ENCODE results near the gene CR1L. TPM values are rescaled to one million over a fixed set of nuclear protein-coding genes. Genes with fewer than 3 reads are reported as not detected.
"Not testable (repeated sequence)": the region's sequence is repeated elsewhere in the genome, so short reads cannot be mapped to it uniquely, and the experiment has no call there.

The CR1L gene
- total RNA-seq, 1 experiment from 2014 or later = 13.7 TPM

DNA sequence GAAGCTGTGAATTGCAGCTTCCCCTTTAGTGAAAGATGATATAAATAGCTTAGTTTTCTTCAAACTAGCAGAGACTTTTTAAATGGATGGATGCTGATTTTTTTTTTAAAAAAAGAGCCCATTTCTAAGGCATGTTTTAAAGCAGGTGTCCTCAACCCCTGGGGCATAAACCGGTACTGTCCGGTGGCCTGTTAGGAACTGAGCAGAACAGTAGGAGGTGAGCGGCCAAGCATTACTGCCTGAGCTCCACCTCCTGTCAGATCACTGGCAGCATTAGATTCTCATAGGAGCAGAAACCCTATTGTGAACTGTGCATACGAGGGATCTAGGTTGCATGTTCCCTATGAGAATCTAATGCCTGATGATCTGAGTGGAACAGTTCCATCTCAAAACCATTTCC, 31.2 kb downstream of the CR1L start (continued):
- TF ChIP-seq, protein P1, sequence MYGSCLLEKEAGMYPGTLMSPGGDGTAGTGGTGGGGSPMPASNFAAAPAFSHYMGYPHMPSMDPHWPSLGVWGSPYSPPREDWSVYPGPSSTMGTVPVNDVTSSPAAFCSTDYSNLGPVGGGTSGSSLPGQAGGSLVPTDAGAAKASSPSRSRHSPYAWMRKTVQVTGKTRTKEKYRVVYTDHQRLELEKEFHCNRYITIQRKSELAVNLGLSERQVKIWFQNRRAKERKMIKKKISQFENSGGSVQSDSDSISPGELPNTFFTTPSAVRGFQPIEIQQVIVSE (CRISPR knock-in tag; IDR thresholded peaks at IDR 0.05; ENCODE audit: borderline replicate concordance) = no peak

DNA sequence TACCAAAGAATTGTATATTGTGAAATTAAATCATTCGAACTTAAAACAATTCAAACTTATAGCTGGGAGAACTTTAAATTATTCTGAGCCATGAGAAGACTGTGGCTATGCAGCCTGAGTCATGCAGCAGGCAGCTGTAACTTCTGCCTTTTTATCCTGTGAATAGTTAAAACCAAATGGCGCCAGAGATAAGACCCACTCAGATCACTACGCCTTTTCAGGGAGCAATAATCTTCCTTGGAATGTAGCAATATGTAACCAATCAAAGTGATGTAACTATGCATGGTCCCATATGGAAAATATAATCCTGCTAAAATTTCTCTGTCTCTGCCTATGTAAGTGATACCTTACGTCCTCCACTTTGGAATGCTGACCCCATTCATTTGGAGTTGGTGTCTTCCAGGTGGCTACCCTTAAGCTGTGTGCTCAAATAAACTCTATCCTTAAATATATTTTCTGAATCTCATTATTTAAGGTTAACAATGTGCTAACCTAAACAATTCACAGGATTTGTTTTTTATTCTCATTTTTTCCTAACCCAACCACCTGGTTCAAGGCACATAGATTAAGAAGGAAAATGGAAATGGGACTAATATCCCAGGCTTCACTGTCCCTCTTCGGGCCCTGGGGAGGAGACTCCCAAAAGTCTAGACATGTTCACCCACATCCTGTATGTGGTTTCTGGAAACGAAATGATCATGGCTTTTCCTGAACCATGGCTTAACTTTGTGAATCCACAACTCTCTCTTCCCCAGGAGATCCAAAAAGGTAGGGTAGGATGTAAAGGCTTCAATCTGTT, 35.9 kb downstream of the CR1L start:
- H3K27ac Mint-ChIP-seq; POLR2A ChIA-PET; DNase-seq (ENCODE audit: low spot score); ATAC-seq; H3K4me3 Mint-ChIP-seq; H3K4me1 Mint-ChIP-seq; CTCF ChIA-PET; H3K27me3 Mint-ChIP-seq (ENCODE audit: low read depth): not testable (repeated sequence)
- Mint-ChIP-seq H3K9me3 (peaks cover 11% of the 10 kb centered on the region), H3K36me3 (peaks cover 20% of the 10 kb centered on the region)

DNA sequence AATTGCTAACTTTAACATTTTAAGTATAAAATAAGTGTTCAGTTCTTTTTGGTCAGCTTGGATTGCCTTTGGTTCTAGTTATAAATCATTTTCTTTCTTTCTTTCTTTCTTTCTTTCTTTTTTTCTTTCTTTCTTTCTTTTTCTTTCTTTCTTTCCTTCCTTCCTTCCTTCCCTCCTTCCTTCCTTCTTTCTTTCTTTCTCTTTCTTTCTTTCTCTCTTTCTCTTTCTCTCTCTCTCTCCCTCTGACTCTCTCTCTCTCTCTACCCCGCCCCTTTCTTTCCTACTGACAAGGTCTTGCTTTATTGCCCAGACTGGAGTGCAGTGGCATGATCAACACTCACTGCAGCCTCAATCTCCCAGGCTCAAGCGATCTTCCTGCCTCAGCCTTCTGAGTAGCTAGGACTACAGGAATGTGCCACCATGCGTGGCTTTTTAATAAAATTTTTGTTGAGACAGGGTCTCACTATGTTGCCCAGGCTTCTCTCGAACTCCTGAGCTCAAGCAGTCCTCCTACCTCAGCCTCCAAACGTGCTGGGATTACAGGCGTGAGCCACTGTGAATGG, 38.0 kb downstream of the CR1L start:
- H3K4me3 Mint-ChIP-seq, CTCF ChIA-PET, POLR2A ChIA-PET: not testable (repeated sequence)

DNA sequence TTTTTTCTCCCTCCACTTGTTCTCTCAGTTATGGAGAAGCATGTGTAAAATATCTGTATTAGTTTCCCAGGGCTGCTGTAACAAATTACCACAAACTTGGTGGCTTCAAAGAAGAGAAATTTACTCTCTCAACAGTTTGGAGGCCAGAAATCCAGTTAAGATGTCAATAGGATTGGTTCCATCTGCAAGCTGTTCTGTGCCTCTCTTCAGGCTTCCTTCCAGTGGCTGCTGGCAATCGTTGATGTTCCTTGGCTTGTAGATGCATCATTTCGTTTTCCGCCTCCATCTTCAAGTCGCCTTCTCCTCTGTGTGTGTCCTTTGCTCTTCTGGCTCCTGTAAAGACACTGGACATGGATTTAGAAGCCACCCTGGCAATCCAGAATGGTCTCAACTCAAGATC, 45.6 kb downstream of the CR1L start:
- H3K4me3 Mint-ChIP-seq; CTCF ChIA-PET; H3K27ac Mint-ChIP-seq; H3K36me3 Mint-ChIP-seq; H3K9me3 Mint-ChIP-seq; DNase-seq (ENCODE audit: low spot score); POLR2A ChIA-PET; ATAC-seq; H3K4me1 Mint-ChIP-seq; H3K27me3 Mint-ChIP-seq (ENCODE audit: low read depth): not testable (repeated sequence)

More for the DNA sequence above, 38.0 kb downstream of the CR1L start:
- H3K27me3 Mint-ChIP-seq (ENCODE audit: low read depth); H3K27ac Mint-ChIP-seq; H3K4me1 Mint-ChIP-seq; ATAC-seq; H3K9me3 Mint-ChIP-seq; DNase-seq (ENCODE audit: low spot score): not testable (repeated sequence)
- peaks cover 12% of the 10 kb centered on the region for H3K36me3 Mint-ChIP-seq

DNA sequence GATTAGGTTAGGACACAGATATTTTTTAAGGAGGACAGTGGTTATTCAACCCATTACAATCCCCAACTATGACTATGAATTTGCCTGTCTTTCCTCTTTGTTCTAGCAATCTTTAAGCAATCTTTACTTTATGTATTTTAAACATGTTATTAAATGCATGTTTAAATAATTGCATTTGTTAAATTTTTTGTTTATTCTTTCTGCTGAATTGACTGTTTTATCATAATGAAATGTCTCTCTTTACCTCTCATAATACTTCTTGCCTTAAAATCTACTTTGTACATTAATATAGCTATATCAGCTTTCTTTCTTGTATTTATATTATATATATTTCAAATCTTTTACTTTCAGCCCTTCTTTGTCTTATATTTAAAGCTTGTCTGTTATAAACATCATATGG, 46.1 kb downstream of the CR1L start:
- no peaks in the 10 kb centered on the region for H3K36me3 Mint-ChIP-seq
- ChIA-PET POLR2A (no interaction called here), CTCF (interaction anchor here (0.7 to 1.6 kb wide), 2 partner anchors 12 to 19 kb away, joined by 3 to 6 read pairs; no protein-coding TSS in a partner anchor)
- H3K4me1 Mint-ChIP-seq = peaks cover 7% of the 10 kb centered on the region
- no peak overlapping the region for H3K27ac Mint-ChIP-seq
- no peaks in the 10 kb centered on the region for H3K9me3 Mint-ChIP-seq
- H3K4me3 Mint-ChIP-seq = no peak overlapping the region
- H3K27me3 Mint-ChIP-seq (ENCODE audit: low read depth) = no peaks in the 10 kb centered on the region
- DNase-seq (ENCODE audit: low spot score) (no peak), ATAC-seq (no peak)
- TF ChIP-seq FOXP1 (CRISPR knock-in tag; IDR thresholded peaks at IDR 0.05; ENCODE audit: borderline replicate concordance) (no peak), NFATC4 (CRISPR knock-in tag; IDR thresholded peaks at IDR 0.05) (no peak), JAZF1 (CRISPR knock-in tag; IDR thresholded peaks at IDR 0.05) (no peak), SMAD4 (CRISPR knock-in tag; IDR thresholded peaks at IDR 0.05) (no peak), ZNF423 (CRISPR knock-in tag; IDR thresholded peaks at IDR 0.05) (no peak), CBFB (CRISPR knock-in tag; IDR thresholded peaks at IDR 0.05; ENCODE audit: low read depth) (no peak)
- TF ChIP-seq, protein P2, sequence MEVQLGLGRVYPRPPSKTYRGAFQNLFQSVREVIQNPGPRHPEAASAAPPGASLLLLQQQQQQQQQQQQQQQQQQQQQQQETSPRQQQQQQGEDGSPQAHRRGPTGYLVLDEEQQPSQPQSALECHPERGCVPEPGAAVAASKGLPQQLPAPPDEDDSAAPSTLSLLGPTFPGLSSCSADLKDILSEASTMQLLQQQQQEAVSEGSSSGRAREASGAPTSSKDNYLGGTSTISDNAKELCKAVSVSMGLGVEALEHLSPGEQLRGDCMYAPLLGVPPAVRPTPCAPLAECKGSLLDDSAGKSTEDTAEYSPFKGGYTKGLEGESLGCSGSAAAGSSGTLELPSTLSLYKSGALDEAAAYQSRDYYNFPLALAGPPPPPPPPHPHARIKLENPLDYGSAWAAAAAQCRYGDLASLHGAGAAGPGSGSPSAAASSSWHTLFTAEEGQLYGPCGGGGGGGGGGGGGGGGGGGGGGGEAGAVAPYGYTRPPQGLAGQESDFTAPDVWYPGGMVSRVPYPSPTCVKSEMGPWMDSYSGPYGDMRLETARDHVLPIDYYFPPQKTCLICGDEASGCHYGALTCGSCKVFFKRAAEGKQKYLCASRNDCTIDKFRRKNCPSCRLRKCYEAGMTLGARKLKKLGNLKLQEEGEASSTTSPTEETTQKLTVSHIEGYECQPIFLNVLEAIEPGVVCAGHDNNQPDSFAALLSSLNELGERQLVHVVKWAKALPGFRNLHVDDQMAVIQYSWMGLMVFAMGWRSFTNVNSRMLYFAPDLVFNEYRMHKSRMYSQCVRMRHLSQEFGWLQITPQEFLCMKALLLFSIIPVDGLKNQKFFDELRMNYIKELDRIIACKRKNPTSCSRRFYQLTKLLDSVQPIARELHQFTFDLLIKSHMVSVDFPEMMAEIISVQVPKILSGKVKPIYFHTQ (CRISPR knock-in tag; IDR thresholded peaks at IDR 0.05) = no peak
- TF ChIP-seq, protein P1 (CRISPR knock-in tag; IDR thresholded peaks at IDR 0.05; ENCODE audit: borderline replicate concordance) = no peak
- TF ChIP-seq, protein P3, sequence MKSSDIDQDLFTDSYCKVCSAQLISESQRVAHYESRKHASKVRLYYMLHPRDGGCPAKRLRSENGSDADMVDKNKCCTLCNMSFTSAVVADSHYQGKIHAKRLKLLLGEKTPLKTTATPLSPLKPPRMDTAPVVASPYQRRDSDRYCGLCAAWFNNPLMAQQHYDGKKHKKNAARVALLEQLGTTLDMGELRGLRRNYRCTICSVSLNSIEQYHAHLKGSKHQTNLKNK (CRISPR knock-in tag; IDR thresholded peaks at IDR 0.05) = no peak
- TF ChIP-seq, protein P4, sequence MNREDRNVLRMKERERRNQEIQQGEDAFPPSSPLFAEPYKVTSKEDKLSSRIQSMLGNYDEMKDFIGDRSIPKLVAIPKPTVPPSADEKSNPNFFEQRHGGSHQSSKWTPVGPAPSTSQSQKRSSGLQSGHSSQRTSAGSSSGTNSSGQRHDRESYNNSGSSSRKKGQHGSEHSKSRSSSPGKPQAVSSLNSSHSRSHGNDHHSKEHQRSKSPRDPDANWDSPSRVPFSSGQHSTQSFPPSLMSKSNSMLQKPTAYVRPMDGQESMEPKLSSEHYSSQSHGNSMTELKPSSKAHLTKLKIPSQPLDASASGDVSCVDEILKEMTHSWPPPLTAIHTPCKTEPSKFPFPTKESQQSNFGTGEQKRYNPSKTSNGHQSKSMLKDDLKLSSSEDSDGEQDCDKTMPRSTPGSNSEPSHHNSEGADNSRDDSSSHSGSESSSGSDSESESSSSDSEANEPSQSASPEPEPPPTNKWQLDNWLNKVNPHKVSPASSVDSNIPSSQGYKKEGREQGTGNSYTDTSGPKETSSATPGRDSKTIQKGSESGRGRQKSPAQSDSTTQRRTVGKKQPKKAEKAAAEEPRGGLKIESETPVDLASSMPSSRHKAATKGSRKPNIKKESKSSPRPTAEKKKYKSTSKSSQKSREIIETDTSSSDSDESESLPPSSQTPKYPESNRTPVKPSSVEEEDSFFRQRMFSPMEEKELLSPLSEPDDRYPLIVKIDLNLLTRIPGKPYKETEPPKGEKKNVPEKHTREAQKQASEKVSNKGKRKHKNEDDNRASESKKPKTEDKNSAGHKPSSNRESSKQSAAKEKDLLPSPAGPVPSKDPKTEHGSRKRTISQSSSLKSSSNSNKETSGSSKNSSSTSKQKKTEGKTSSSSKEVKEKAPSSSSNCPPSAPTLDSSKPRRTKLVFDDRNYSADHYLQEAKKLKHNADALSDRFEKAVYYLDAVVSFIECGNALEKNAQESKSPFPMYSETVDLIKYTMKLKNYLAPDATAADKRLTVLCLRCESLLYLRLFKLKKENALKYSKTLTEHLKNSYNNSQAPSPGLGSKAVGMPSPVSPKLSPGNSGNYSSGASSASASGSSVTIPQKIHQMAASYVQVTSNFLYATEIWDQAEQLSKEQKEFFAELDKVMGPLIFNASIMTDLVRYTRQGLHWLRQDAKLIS (CRISPR knock-in tag; IDR thresholded peaks at IDR 0.05; ENCODE audit: borderline replicate concordance) = no peak
- TF ChIP-seq, protein P5, sequence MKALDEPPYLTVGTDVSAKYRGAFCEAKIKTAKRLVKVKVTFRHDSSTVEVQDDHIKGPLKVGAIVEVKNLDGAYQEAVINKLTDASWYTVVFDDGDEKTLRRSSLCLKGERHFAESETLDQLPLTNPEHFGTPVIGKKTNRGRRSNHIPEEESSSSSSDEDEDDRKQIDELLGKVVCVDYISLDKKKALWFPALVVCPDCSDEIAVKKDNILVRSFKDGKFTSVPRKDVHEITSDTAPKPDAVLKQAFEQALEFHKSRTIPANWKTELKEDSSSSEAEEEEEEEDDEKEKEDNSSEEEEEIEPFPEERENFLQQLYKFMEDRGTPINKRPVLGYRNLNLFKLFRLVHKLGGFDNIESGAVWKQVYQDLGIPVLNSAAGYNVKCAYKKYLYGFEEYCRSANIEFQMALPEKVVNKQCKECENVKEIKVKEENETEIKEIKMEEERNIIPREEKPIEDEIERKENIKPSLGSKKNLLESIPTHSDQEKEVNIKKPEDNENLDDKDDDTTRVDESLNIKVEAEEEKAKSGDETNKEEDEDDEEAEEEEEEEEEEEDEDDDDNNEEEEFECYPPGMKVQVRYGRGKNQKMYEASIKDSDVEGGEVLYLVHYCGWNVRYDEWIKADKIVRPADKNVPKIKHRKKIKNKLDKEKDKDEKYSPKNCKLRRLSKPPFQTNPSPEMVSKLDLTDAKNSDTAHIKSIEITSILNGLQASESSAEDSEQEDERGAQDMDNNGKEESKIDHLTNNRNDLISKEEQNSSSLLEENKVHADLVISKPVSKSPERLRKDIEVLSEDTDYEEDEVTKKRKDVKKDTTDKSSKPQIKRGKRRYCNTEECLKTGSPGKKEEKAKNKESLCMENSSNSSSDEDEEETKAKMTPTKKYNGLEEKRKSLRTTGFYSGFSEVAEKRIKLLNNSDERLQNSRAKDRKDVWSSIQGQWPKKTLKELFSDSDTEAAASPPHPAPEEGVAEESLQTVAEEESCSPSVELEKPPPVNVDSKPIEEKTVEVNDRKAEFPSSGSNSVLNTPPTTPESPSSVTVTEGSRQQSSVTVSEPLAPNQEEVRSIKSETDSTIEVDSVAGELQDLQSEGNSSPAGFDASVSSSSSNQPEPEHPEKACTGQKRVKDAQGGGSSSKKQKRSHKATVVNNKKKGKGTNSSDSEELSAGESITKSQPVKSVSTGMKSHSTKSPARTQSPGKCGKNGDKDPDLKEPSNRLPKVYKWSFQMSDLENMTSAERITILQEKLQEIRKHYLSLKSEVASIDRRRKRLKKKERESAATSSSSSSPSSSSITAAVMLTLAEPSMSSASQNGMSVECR (CRISPR knock-in tag; IDR thresholded peaks at IDR 0.05; ENCODE audit: borderline replicate concordance) = no peak

Data from WTC11 (cell line).